IgD-negative memory B cell (primary cell): ENCODE results near the gene AHI1. TPM values are rescaled to one million over a fixed set of nuclear protein-coding genes. Genes with fewer than 3 reads are reported as not detected.

ENCODE experiments used
- H3K27ac Mint-ChIP-seq, 3 donors: one replicate each; pipeline ENCODE4 v1.8.0; 2020 to 2022; ENCODE audit warnings: mild to moderate bottlenecking in 3 of 3, mixed read lengths in 3 of 3, moderate library complexity in 1 of 3
- H3K27me3 Mint-ChIP-seq: one replicate; pipeline ENCODE4 v1.8.0; 2021; ENCODE audit warnings: mixed read lengths
- H3K36me3 Mint-ChIP-seq: one replicate; pipeline ENCODE4 v1.8.0; 2020; ENCODE audit warnings: mild to moderate bottlenecking, mixed read lengths
- H3K4me1 Mint-ChIP-seq, 3 donors: one replicate each; pipeline ENCODE4 v1.8.0; 2020 to 2022; ENCODE audit warnings: mixed read lengths in 3 of 3, mild to moderate bottlenecking in 1 of 3
- H3K4me3 Mint-ChIP-seq, 4 donors: one replicate each; pipeline ENCODE4 v1.8.0; 2020 to 2022; ENCODE audit warnings: mild to moderate bottlenecking in 4 of 4, mixed read lengths in 4 of 4, moderate library complexity in 3 of 4
- H3K9me3 Mint-ChIP-seq, 3 donors: one replicate each; pipeline ENCODE4 v1.8.0; 2020 to 2021; ENCODE audit warnings: mixed read lengths in 3 of 3, mild to moderate bottlenecking in 1 of 3
- polyA plus RNA-seq: library from polyadenylated mRNA; unstranded; fragments of 300-500 nt; fragmentation: Illumina TruSeq; gene quantifications from one replicate; pipeline ENCODE4 v1.2.3, GENCODE V29; 2021

AHI1 gene
- polyA plus RNA-seq, 1 donor from 2014 or later = 10.4 TPM

GRCh38 chr6:135522965-135523692 lies 25.6 kb upstream of the AHI1 start:
- Mint-ChIP-seq H3K36me3 (no peaks in the 10 kb centered on the region), H3K4me1 (no peaks in the 10 kb centered on the region), H3K4me3 (no peak overlapping the region), H3K27me3 (no peaks in the 10 kb centered on the region), H3K27ac (no peak overlapping the region), H3K9me3 (no peaks in the 10 kb centered on the region)

GRCh38 chr6:135521431-135521830 lies 23.9 kb upstream of the AHI1 start:
- H3K4me1 Mint-ChIP-seq = no peaks in the 10 kb centered on the region
- no peak overlapping the region for H3K27ac Mint-ChIP-seq
- no peak overlapping the region for H3K4me3 Mint-ChIP-seq
- H3K9me3 Mint-ChIP-seq = no peaks in the 10 kb centered on the region
- H3K27me3 Mint-ChIP-seq = no peaks in the 10 kb centered on the region
- no peaks in the 10 kb centered on the region for H3K36me3 Mint-ChIP-seq

- no peaks in the 10 kb centered on the region for H3K9me3 Mint-ChIP-seq
- no peaks in the 10 kb centered on the region for H3K27me3 Mint-ChIP-seq
- H3K4me3 Mint-ChIP-seq = no peak overlapping the region
- H3K4me1 Mint-ChIP-seq = no peaks in the 10 kb centered on the region
- no peaks in the 10 kb centered on the region for H3K36me3 Mint-ChIP-seq
- no peak overlapping the region for H3K27ac Mint-ChIP-seq
Measured at GRCh38 chr6:135520781-135521180, 23.2 kb upstream of the AHI1 start.

- no peak overlapping the region for H3K27ac Mint-ChIP-seq
- H3K9me3 Mint-ChIP-seq = no peaks in the 10 kb centered on the region
- H3K4me1 Mint-ChIP-seq = no peaks in the 10 kb centered on the region
- H3K36me3 Mint-ChIP-seq = peaks cover 1% of the 10 kb centered on the region
- H3K4me3 Mint-ChIP-seq = no peak overlapping the region
- no peaks in the 10 kb centered on the region for H3K27me3 Mint-ChIP-seq
Measured at GRCh38 chr6:135519348-135519747, 21.8 kb upstream of the AHI1 start.

GRCh38 chr6:135517527-135517926 lies 20.0 kb upstream of the AHI1 start:
- no peaks in the 10 kb centered on the region for H3K4me1 Mint-ChIP-seq
- H3K36me3 Mint-ChIP-seq = peaks cover 1% of the 10 kb centered on the region

GRCh38 chr6:135514706-135515105 lies 17.2 kb upstream of the AHI1 start:
- Mint-ChIP-seq H3K4me1 (no peaks in the 10 kb centered on the region), H3K4me3 (no peak overlapping the region), H3K27ac (no peak overlapping the region), H3K36me3 (peaks cover 1% of the 10 kb centered on the region), H3K9me3 (peaks cover 3 to 4% (median 3%) of the 10 kb centered on the region in 3 donors), H3K27me3 (no peaks in the 10 kb centered on the region)

More at GRCh38 chr6:135517527-135517926, 20.0 kb upstream of the AHI1 start:
- Mint-ChIP-seq H3K4me3 (no peak overlapping the region), H3K27me3 (no peaks in the 10 kb centered on the region), H3K27ac (no peak overlapping the region), H3K9me3 (peaks cover 0 to 3% (median 3%) of the 10 kb centered on the region in 3 donors)

GRCh38 chr6:135506270-135506997 lies 8.9 kb upstream of the AHI1 start:
- no peaks in the 10 kb centered on the region for H3K36me3 Mint-ChIP-seq
- H3K27me3 Mint-ChIP-seq = peaks cover 5% of the 10 kb centered on the region
- H3K9me3 Mint-ChIP-seq = no peaks in the 10 kb centered on the region
- no peak overlapping the region for H3K27ac Mint-ChIP-seq
- H3K4me3 Mint-ChIP-seq = no peak overlapping the region
- peaks cover 0 to 4% (median 0%) of the 10 kb centered on the region in 3 donors for H3K4me1 Mint-ChIP-seq

- Mint-ChIP-seq H3K27me3 (peaks cover 5% of the 10 kb centered on the region), H3K4me1 (peaks cover 0 to 4% (median 0%) of the 10 kb centered on the region in 3 donors), H3K4me3 (no peak overlapping the region), H3K27ac (peak overlapping the region in 1 of 3 donors; percentile 45), H3K36me3 (no peaks in the 10 kb centered on the region), H3K9me3 (no peaks in the 10 kb centered on the region)
Measured at GRCh38 chr6:135505648-135506047, 8.1 kb upstream of the AHI1 start.

- Mint-ChIP-seq H3K4me3 (no peak overlapping the region), H3K9me3 (no peaks in the 10 kb centered on the region), H3K27ac (no peak overlapping the region)
Measured at GRCh38 chr6:135505222-135505621, 7.7 kb upstream of the AHI1 start.

GRCh38 chr6:135504734-135505133 lies 7.2 kb upstream of the AHI1 start:
- Mint-ChIP-seq H3K9me3 (no peaks in the 10 kb centered on the region), H3K36me3 (no peaks in the 10 kb centered on the region), H3K27me3 (peaks cover 5% of the 10 kb centered on the region), H3K4me1 (peaks cover 0 to 4% (median 0%) of the 10 kb centered on the region in 3 donors), H3K27ac (no peak overlapping the region), H3K4me3 (no peak overlapping the region)

More at GRCh38 chr6:135505222-135505621, 7.7 kb upstream of the AHI1 start:
- H3K4me1 Mint-ChIP-seq = peaks cover 0 to 4% (median 0%) of the 10 kb centered on the region in 3 donors
- H3K36me3 Mint-ChIP-seq = no peaks in the 10 kb centered on the region
- peaks cover 5% of the 10 kb centered on the region for H3K27me3 Mint-ChIP-seq

- Mint-ChIP-seq H3K9me3 (no peaks in the 10 kb centered on the region), H3K4me3 (no peak overlapping the region), H3K27me3 (peaks cover 5% of the 10 kb centered on the region), H3K4me1 (peaks cover 0 to 4% (median 0%) of the 10 kb centered on the region in 3 donors), H3K27ac (no peak overlapping the region), H3K36me3 (no peaks in the 10 kb centered on the region)
Measured at GRCh38 chr6:135503703-135504475, 6.3 kb upstream of the AHI1 start.

- H3K36me3 Mint-ChIP-seq = peaks cover 5% of the 10 kb centered on the region
- H3K9me3 Mint-ChIP-seq = no peaks in the 10 kb centered on the region
- no peak overlapping the region for H3K4me3 Mint-ChIP-seq
- H3K4me1 Mint-ChIP-seq = peaks cover 7 to 11% (median 8%) of the 10 kb centered on the region in 3 donors
- no peaks in the 10 kb centered on the region for H3K27me3 Mint-ChIP-seq
- no peak overlapping the region for H3K27ac Mint-ChIP-seq
Measured at GRCh38 chr6:135499441-135500340, 2.2 kb upstream of the AHI1 start.

- no peaks in the 10 kb centered on the region for H3K27me3 Mint-ChIP-seq
- no peak overlapping the region for H3K4me3 Mint-ChIP-seq
- no peaks in the 10 kb centered on the region for H3K9me3 Mint-ChIP-seq
- H3K36me3 Mint-ChIP-seq = peaks cover 8% of the 10 kb centered on the region
- no peak overlapping the region for H3K27ac Mint-ChIP-seq
- peaks cover 7 to 11% (median 8%) of the 10 kb centered on the region in 3 donors for H3K4me1 Mint-ChIP-seq
Measured at GRCh38 chr6:135498185-135498841, 773 bp upstream of the AHI1 start.
